ENCODE data around the gene CTBP2.

- TF ChIP-seq CTCF (conservative IDR thresholded peaks at IDR 0.05; ENCODE audit: low read depth, low read length) (no peak), EZH2 (IDR thresholded peaks at IDR 0.05; ENCODE audit: borderline replicate concordance, low read depth, low read length, poor library complexity, severe bottlenecking) (no peak)
These were observed 10.7 kb downstream of the CTBP2 start for GRCh38 chr10:125149680-125150047.
